K562 (cell line): ENCODE data around the gene EML2. TPM values are rescaled to one million over a fixed set of nuclear protein-coding genes. Genes with fewer than 3 reads are reported as not detected.

Source experiments
- FOXK1 ChIP-seq: sonication (generic); formaldehyde crosslinking; IDR thresholded peaks from 2 replicates; pipeline ENCODE4 v1.8.0; 2022; ENCODE audit warnings: missing genetic modification reagents, mild to moderate bottlenecking, borderline replicate concordance
- FUS ChIP-seq: fragments of 200-400 bp; formaldehyde crosslinking; optimal IDR thresholded peaks from 2 replicates; pipeline ENCODE3; 2017; ENCODE audit warnings: low read depth, low read length
- GATAD2B ChIP-seq: fragments of 450-650 bp; IDR thresholded peaks from 2 replicates; pipeline ENCODE4 v1.6.1; 2017; ENCODE audit warnings: mild to moderate bottlenecking, borderline replicate concordance
- HDAC2 ChIP-seq: fragments of 450-650 bp; IDR thresholded peaks from 2 replicates; pipeline ENCODE4 v1.6.1; 2016; ENCODE audit warnings: mild to moderate bottlenecking
- HDAC6 ChIP-seq: IDR thresholded peaks from 2 replicates; pipeline ENCODE4 v1.6.1; 2012; ENCODE audit warnings: low read depth, mild to moderate bottlenecking, control low read depth, inconsistent platforms, low read length, moderate library complexity
- KHSRP ChIP-seq: fragments of 450-650 bp; IDR thresholded peaks from 2 replicates; pipeline ENCODE4 v1.6.1; 2017
- MCM5 ChIP-seq: fragments of 450-650 bp; IDR thresholded peaks from 2 replicates; pipeline ENCODE4 v1.6.1; 2016; ENCODE audit warnings: low read depth
- MEIS2 ChIP-seq: fragments of 450-650 bp; IDR thresholded peaks from 2 replicates; pipeline ENCODE4 v1.6.1; 2014; ENCODE audit warnings: mild to moderate bottlenecking; ENCODE audit not compliant: partially characterized antibody
- NEUROD1 ChIP-seq: fragments of 150-350 bp; IDR thresholded peaks from 2 replicates; pipeline ENCODE4 v1.6.1; 2014; ENCODE audit warnings: borderline replicate concordance, low read length, low read depth; ENCODE audit not compliant: partially characterized antibody
- NFE2L1 ChIP-seq: fragments of 450-650 bp; IDR thresholded peaks from 2 replicates; pipeline ENCODE4 v1.6.1; 2016; ENCODE audit warnings: missing genetic modification characterization, low read depth, mild to moderate bottlenecking, missing compliant biosample characterization, moderate library complexity, borderline replicate concordance
- NRF1 ChIP-seq, 2 experiments: fragments of 450-650 bp; IDR thresholded peaks in 1 of 2; conservative IDR thresholded peaks in 1 of 2; 2 replicates each; pipeline ENCODE4 v1.6.1; 2014; ENCODE audit warnings: mild to moderate bottlenecking in 2 of 2
- PCBP2 ChIP-seq: fragments of 200-400 bp; formaldehyde crosslinking; IDR thresholded peaks from 2 replicates; pipeline ENCODE4 v1.6.1; 2018; ENCODE audit warnings: low read length, low read depth, mild to moderate bottlenecking, moderate library complexity; ENCODE audit not compliant: poor library complexity, severe bottlenecking
- RBBP5 ChIP-seq: fragments of 200-600 bp; sonication (generic); IDR thresholded peaks from 2 replicates; pipeline ENCODE4 v1.6.1; 2012; ENCODE audit warnings: borderline replicate concordance, mild to moderate bottlenecking, low read length, control low read depth, inconsistent platforms; ENCODE audit not compliant: insufficient read depth, poor library complexity, severe bottlenecking
- TCF3 ChIP-seq: sonication (generic); formaldehyde crosslinking; IDR thresholded peaks from 2 replicates; pipeline ENCODE4 v1.4.0; 2020; ENCODE audit warnings: mild to moderate bottlenecking, missing genetic modification reagents
- THAP12 ChIP-seq: fragments of 250-450 bp; sonication (Bioruptor Pico); IDR thresholded peaks from 2 replicates; pipeline ENCODE4 v1.9.0; 2021; ENCODE audit warnings: mild to moderate bottlenecking, inconsistent platforms
- ZBTB49 ChIP-seq: sonication (generic); formaldehyde crosslinking; IDR thresholded peaks from 2 replicates; pipeline ENCODE4 v1.8.0; 2022; ENCODE audit warnings: missing genetic modification reagents, mild to moderate bottlenecking, borderline replicate concordance
- ZKSCAN3 ChIP-seq: fragments of 250-450 bp; sonication (Bioruptor Pico); IDR thresholded peaks from 2 replicates; pipeline ENCODE4 v1.4.0; 2020
- ZNF134 ChIP-seq: fragments of 250-450 bp; sonication (Bioruptor Pico); conservative IDR thresholded peaks from 2 replicates; pipeline ENCODE4 v1.4.0; 2020
- ZNF140 ChIP-seq: fragments of 250-450 bp; sonication (Bioruptor Pico); IDR thresholded peaks from 2 replicates; pipeline ENCODE4 v1.8.0; 2021; ENCODE audit warnings: moderate library complexity, mild to moderate bottlenecking, inconsistent platforms
- ZNF274 ChIP-seq: IDR thresholded peaks from 2 replicates; pipeline ENCODE4 v1.6.1; 2011; ENCODE audit warnings: low read depth, mild to moderate bottlenecking, low read length, moderate library complexity, borderline replicate concordance
- ZNF311 ChIP-seq: fragments of 250-450 bp; sonication (Bioruptor Pico); IDR thresholded peaks from 2 replicates; pipeline ENCODE4 v1.4.0; 2020; ENCODE audit warnings: mild to moderate bottlenecking, moderate library complexity
- ZNF324 ChIP-seq: fragments of 250-450 bp; sonication (Bioruptor Pico); IDR thresholded peaks from 2 replicates; pipeline ENCODE4 v1.4.0; 2020; ENCODE audit warnings: mild to moderate bottlenecking
- ZNF75A ChIP-seq: fragments of 450-650 bp; formaldehyde crosslinking; IDR thresholded peaks from 2 replicates; pipeline ENCODE4 v1.4.0; 2020; ENCODE audit warnings: mild to moderate bottlenecking
- ZZZ3 ChIP-seq: fragments of 450-650 bp; IDR thresholded peaks from 2 replicates; pipeline ENCODE4 v1.6.1; 2016; ENCODE audit warnings: antibody characterized with exemption, mild to moderate bottlenecking, moderate library complexity
- polyA plus RNA-seq, 8 experiments: library from polyadenylated mRNA; depleted of rRNA in 4 of 8; stranded (reverse) in 5 of 8; unstranded in 3 of 8; fragments of >200 nt; fragmentation: Nextera tagmentation in 2 of 8; fragmentation: Illumina TruSeq in 1 of 8; extraction: Ambion mirVana in 2 of 8; extraction: Trizol in 1 of 8; gene quantifications; 2 replicates each; pipeline versions ENCODE4 v1.2.1 to v1.2.3, GENCODE V29; 2011 to 2014; ENCODE audit warnings: inconsistent platforms in 1 of 8, missing spikeins in 1 of 8
- total RNA-seq, 7 experiments: library from RNA; depleted of rRNA in 6 of 7; stranded (reverse); fragments of >200 nt in 6 of 7; fragmentation: Illumina TruSeq in 2 of 7; extraction: Trizol in 2 of 7; gene quantifications; 2 replicates each; pipeline versions ENCODE4 v1.2.1 to v1.2.3, GENCODE V29; 2011 to 2021; ENCODE audit warnings: low replicate concordance in 1 of 7

The EML2 gene
- total and polyA plus RNA-seq, 9 of the 15 experiments (the other 6 are each of a cell fraction or from before 2014, with no cell fraction given) = 2.6 to 69.6 (median 24.8) TPM

- TF ChIP-seq FOXK1 (CRISPR knock-in tag) = no peak
- no peak for TF ChIP-seq PCBP2
- no peak for TF ChIP-seq ZNF134 (CRISPR knock-in tag)
- no peak for TF ChIP-seq ZNF311 (CRISPR knock-in tag)
- TF ChIP-seq ZBTB49 (CRISPR knock-in tag) = no peak
- TF ChIP-seq ZKSCAN3 (CRISPR knock-in tag) = no peak
- no peak for TF ChIP-seq ZNF140 (CRISPR knock-in tag)
- TF ChIP-seq ZNF324 (CRISPR knock-in tag) = no peak
- peak; percentile 20; the same call in 1 of the 2 replicates for TF ChIP-seq TCF3 (CRISPR knock-in tag)
- TF ChIP-seq NRF1 (conservative IDR thresholded peaks at IDR 0.05 in 1 of 2, IDR thresholded peaks at IDR 0.05 in 1 of 2) = peak in 1 of 2 experiments; percentile 36; a peak in 1 of 4 replicates
- peak; percentile 59; the same call in 1 of the 2 replicates for TF ChIP-seq THAP12
- no peak for TF ChIP-seq ZZZ3
- TF ChIP-seq MEIS2 = peak; percentile 62
- TF ChIP-seq MCM5 = no peak
- TF ChIP-seq RBBP5 = no peak
- TF ChIP-seq ZNF274 = no peak
- no peak for TF ChIP-seq FUS
- TF ChIP-seq NFE2L1 (tag) = no peak
- no peak for TF ChIP-seq KHSRP
- TF ChIP-seq NEUROD1 = no peak
- no peak for TF ChIP-seq HDAC2
- no peak for TF ChIP-seq GATAD2B
- TF ChIP-seq HDAC6 = no peak
- TF ChIP-seq ZNF75A (CRISPR knock-in tag) = no peak
These were observed 28.6 kb upstream of the EML2 start, which contains the start of gene GIPR (continued) for GRCh38 chr19:45667620-45668341.
